Endothelial cell of umbilical vein (primary cell): ENCODE data around the gene ZNF385B. TPM values are rescaled to one million over a fixed set of nuclear protein-coding genes. Genes with fewer than 3 reads are reported as not detected.

ENCODE experiments used
- BruUV-seq: library from RNA; stranded (reverse); fragments of 400-500 nt; replicated peaks from 2 replicates; lab custom pipeline; 2021; lab: Mats Ljungman, UMichigan
- CTCF ChIA-PET: fragments of 300-600, 350-600 bp; sonication (Branson Sonifier 250); formaldehyde crosslinking; loops from one replicate; lab custom pipeline; 2021; ENCODE audit warnings: antibody characterized with exemption, inconsistent platforms; lab: Charles Lee
- POLR2A ChIA-PET: fragments of 300-600, 350-600 bp; sonication (Branson Sonifier 250); formaldehyde crosslinking; loops from one replicate; lab custom pipeline; 2021; ENCODE audit warnings: antibody characterized with exemption, inconsistent platforms; lab: Charles Lee
- DNase-seq: peaks from one replicate; pipeline ENCODE4 v3.0.0-alpha.2; 2011; ENCODE audit warnings: low read depth, low spot score
- FAIRE-seq: peaks from 2 replicates; lab custom pipeline; 2011; peaks lifted over from hg19 to GRCh38; lab: Jason Lieb, UNC
- H2AFZ ChIP-seq: 2 replicates; pipeline ENCODE4 v1.6.0; 2012; ENCODE audit warnings: low read depth, low read length, control low read depth, inconsistent platforms
- H3K27ac ChIP-seq: 2 replicates; pipeline ENCODE4 v1.5.1; 2011; ENCODE audit warnings: low read depth, mild to moderate bottlenecking, control low read depth, low read length, moderate library complexity; ENCODE audit not compliant: insufficient read depth
- H3K27me3 ChIP-seq, 2 experiments: 2 replicates each; pipeline versions ENCODE4 v1.6.0 to v1.6.1; 2011; ENCODE audit warnings: low read length in 2 of 2, mixed read lengths in 1 of 2; ENCODE audit not compliant: control insufficient read depth in 2 of 2, insufficient read depth in 2 of 2
- H3K36me3 ChIP-seq, 2 experiments: 2 replicates in 1 of 2; 3 replicates in 1 of 2; pipeline ENCODE4 v1.5.1; 2011; ENCODE audit warnings: low read length in 2 of 2, mild to moderate bottlenecking in 1 of 2, moderate library complexity in 1 of 2; ENCODE audit not compliant: control insufficient read depth in 2 of 2, insufficient read depth in 2 of 2; ENCODE audit errors: extremely low read depth in 1 of 2
- H3K4me1 ChIP-seq: 3 replicates; pipeline ENCODE4 v1.5.1; 2011; ENCODE audit warnings: mild to moderate bottlenecking, low read length; ENCODE audit not compliant: control insufficient read depth, insufficient read depth; ENCODE audit errors: extremely low read depth
- H3K4me2 ChIP-seq: 2 replicates; pipeline ENCODE4 v1.6.1; 2011; ENCODE audit warnings: low read length, control low read depth, mixed read lengths; ENCODE audit not compliant: insufficient read depth
- H3K4me3 ChIP-seq, 3 experiments: fragments of 200-600 bp in 1 of 3; sonication (generic), shearing (Covaris generic) in 1 of 3; replicated peaks in 1 of 3; 2 replicates each; pipeline ENCODE4 v1.5.1; 2011 to 2016; ENCODE audit warnings: control low read depth in 3 of 3, low read length in 3 of 3, mild to moderate bottlenecking in 2 of 3, inconsistent platforms in 1 of 3, low read depth in 1 of 3, moderate library complexity in 1 of 3; ENCODE audit not compliant: insufficient read depth in 1 of 3
- H3K79me2 ChIP-seq: 2 replicates; pipeline ENCODE4 v1.6.0; 2012; ENCODE audit warnings: low read length, inconsistent platforms; ENCODE audit not compliant: control insufficient read depth, insufficient read depth
- H3K9ac ChIP-seq: replicated peaks from 2 replicates; pipeline ENCODE3; 2011; ENCODE audit warnings: low read length, control low read depth; ENCODE audit not compliant: insufficient read depth; ENCODE audit errors: extremely low read depth
- H3K9me1 ChIP-seq: replicated peaks from 3 replicates; pipeline ENCODE4 v1.6.0; 2011; ENCODE audit warnings: mild to moderate bottlenecking, low read length; ENCODE audit not compliant: control insufficient read depth, insufficient read depth; ENCODE audit errors: extremely low read depth
- H3K9me3 ChIP-seq: replicated peaks from 2 replicates; pipeline ENCODE4 v1.5.1; 2012; ENCODE audit warnings: low read length, inconsistent platforms; ENCODE audit not compliant: control insufficient read depth, insufficient read depth
- H4K20me1 ChIP-seq: replicated peaks from 2 replicates; pipeline ENCODE3; 2011; ENCODE audit warnings: mild to moderate bottlenecking, low read length; ENCODE audit not compliant: control insufficient read depth, insufficient read depth; ENCODE audit errors: extremely low read depth
- EZH2 ChIP-seq: IDR thresholded peaks from 2 replicates; pipeline ENCODE4 v1.6.1; 2012; ENCODE audit warnings: borderline replicate concordance, low read depth, mild to moderate bottlenecking, moderate library complexity, low read length, inconsistent platforms; ENCODE audit not compliant: severe bottlenecking
- FOS ChIP-seq: IDR thresholded peaks from 2 replicates; pipeline ENCODE4 v1.6.1; 2011; ENCODE audit warnings: mild to moderate bottlenecking, low read length, moderate library complexity, borderline replicate concordance; ENCODE audit not compliant: insufficient read depth
- GATA2 ChIP-seq: IDR thresholded peaks from 2 replicates; pipeline ENCODE4 v1.7.0; 2011; ENCODE audit warnings: low read depth, mild to moderate bottlenecking, moderate library complexity, mixed read lengths, low read length; ENCODE audit not compliant: insufficient read length, insufficient read depth
- JUN ChIP-seq: IDR thresholded peaks from 2 replicates; pipeline ENCODE4 v1.6.1; 2011; ENCODE audit warnings: borderline replicate concordance, low read depth; ENCODE audit not compliant: insufficient read length, insufficient read depth
- MYC ChIP-seq: IDR thresholded peaks from one replicate; pipeline ENCODE4 v1.6.1; 2011; ENCODE audit warnings: mild to moderate bottlenecking, low read depth, low read length
- POLR2A ChIP-seq: IDR thresholded peaks from 2 replicates; pipeline ENCODE4 v1.6.1; 2012; ENCODE audit warnings: low read depth, mild to moderate bottlenecking, control low read depth, low read length
- POLR2AphosphoS5 ChIP-seq: IDR thresholded peaks from 2 replicates; pipeline ENCODE4 v1.6.1; 2012; ENCODE audit warnings: low read depth, mild to moderate bottlenecking, control low read depth, low read length, moderate library complexity; ENCODE audit not compliant: insufficient read depth
- dilution Hi-C: fragments of 300-500 bp; cut with MboI; formaldehyde crosslinking; loops from one replicate; pipeline ENCODE4 v1.15.0; 2019; ENCODE audit warnings: low sequenced_read_pairs; ENCODE audit not compliant: extremely low pct_ligation_motif_present
- intact Hi-C: fragments of 100-400 bp; cut with micrococcal nuclease; formaldehyde crosslinking; loops from one replicate; pipeline ENCODE4 v1.10.0; 2022
- polyA plus RNA-seq, 4 experiments: library from polyadenylated mRNA; depleted of rRNA in 3 of 4; stranded (reverse) in 3 of 4; unstranded in 1 of 4; fragments of >200 nt; gene quantifications; 2 replicates each; pipeline versions ENCODE4 v1.2.1 to v1.2.3, GENCODE V29; 2011 to 2012; ENCODE audit warnings: missing spikeins in 1 of 4
- total RNA-seq: library from RNA; stranded (reverse); gene quantifications from 2 replicates; pipeline ENCODE4 v1.2.3, GENCODE V29; 2021
- TF ChIP-seq, protein P1 (sequence below): IDR thresholded peaks from 2 replicates; pipeline ENCODE4 v1.6.1; 2011; ENCODE audit not compliant: insufficient read depth, insufficient read length
- TF ChIP-seq, protein P2 (sequence below), 2 donors: IDR thresholded peaks; 1 replicate in 1 of 2; 2 replicates in 1 of 2; pipeline ENCODE4 v1.5.1; 2011; ENCODE audit warnings: low read length in 2 of 2, mild to moderate bottlenecking in 2 of 2, moderate library complexity in 2 of 2, control low read depth in 1 of 2, inconsistent platforms in 1 of 2, low read depth in 1 of 2; ENCODE audit not compliant: insufficient read depth in 1 of 2; ENCODE audit errors: extremely low read depth in 1 of 2

ZNF385B gene
- total and polyA plus RNA-seq, 2 donors (not counting 3 experiments of a cell fraction or from before 2014, with no cell fraction given) = not detected

DNA sequence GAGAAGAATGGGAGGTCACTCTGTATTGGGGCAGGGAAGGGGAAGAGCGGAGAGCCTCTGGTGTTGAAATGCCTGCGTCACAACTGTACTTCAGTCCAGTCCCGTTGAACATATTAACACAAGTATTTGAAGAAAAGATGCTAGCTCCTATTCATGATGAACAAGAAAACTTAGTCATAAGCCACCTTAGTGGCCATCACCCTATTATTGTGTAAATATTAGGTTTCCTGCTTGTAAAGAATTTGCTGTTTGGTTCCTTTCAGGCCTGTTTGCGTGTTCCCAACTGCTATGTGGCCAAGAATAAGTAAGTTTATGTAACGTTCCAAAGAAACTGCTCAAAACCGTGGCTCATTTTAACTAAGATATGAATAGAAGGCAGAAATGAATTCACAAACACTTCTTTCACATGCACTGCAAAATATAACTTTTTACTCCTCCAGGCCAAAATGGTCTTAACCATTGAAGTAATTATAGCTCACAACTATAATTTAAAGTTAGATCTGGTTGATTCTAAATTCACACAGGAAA lies 204.3 kb downstream of the ZNF385B start:
- TF ChIP-seq, protein P1, sequence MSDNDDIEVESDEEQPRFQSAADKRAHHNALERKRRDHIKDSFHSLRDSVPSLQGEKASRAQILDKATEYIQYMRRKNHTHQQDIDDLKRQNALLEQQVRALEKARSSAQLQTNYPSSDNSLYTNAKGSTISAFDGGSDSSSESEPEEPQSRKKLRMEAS = no peak
- TF ChIP-seq EZH2 = no peak
- TF ChIP-seq, protein P2, sequence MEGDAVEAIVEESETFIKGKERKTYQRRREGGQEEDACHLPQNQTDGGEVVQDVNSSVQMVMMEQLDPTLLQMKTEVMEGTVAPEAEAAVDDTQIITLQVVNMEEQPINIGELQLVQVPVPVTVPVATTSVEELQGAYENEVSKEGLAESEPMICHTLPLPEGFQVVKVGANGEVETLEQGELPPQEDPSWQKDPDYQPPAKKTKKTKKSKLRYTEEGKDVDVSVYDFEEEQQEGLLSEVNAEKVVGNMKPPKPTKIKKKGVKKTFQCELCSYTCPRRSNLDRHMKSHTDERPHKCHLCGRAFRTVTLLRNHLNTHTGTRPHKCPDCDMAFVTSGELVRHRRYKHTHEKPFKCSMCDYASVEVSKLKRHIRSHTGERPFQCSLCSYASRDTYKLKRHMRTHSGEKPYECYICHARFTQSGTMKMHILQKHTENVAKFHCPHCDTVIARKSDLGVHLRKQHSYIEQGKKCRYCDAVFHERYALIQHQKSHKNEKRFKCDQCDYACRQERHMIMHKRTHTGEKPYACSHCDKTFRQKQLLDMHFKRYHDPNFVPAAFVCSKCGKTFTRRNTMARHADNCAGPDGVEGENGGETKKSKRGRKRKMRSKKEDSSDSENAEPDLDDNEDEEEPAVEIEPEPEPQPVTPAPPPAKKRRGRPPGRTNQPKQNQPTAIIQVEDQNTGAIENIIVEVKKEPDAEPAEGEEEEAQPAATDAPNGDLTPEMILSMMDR (IDR thresholded peaks at IDR 0.05; ENCODE audit: extremely low read depth in 1 of 2, insufficient read depth in 1 of 2, low read depth in 1 of 2, low read length in 2 of 2) = no peak
- TF ChIP-seq POLR2AphosphoS5 = no peak
- no peak for TF ChIP-seq FOS
- TF ChIP-seq MYC = no peak
- TF ChIP-seq JUN = no peak
- TF ChIP-seq GATA2 = no peak
- no peak for TF ChIP-seq POLR2A
- ChIA-PET POLR2A (no interaction called here), CTCF (interaction anchor here (1.2 kb wide), 1 partner anchor 11 kb away, joined by 3 read pairs; no protein-coding TSS in a partner anchor)
- Histone ChIP-seq H2AFZ (no peak overlapping the region), H3K4me3 (no peak overlapping the region), H3K4me1 (no peaks in the 10 kb centered on the region), H3K9me3 (no peaks in the 10 kb centered on the region), H3K79me2 (no peaks in the 10 kb centered on the region), H4K20me1 (no peaks in the 10 kb centered on the region), H3K27me3 (no peaks in the 10 kb centered on the region), H3K27ac (no peak overlapping the region), H3K4me2 (no peak overlapping the region), H3K9me1 (no peaks in the 10 kb centered on the region), H3K9ac (no peak overlapping the region), H3K36me3 (no peaks in the 10 kb centered on the region)
- no peak for FAIRE-seq
- intact Hi-C loops (no loop called here), dilution Hi-C loops (no loop called here)
- no peak for DNase-seq
- no TSS peak for BruUV-seq
